Naive B cell (primary cell): ENCODE results near the gene UTS2. TPM values are rescaled to one million over a fixed set of nuclear protein-coding genes. Genes with fewer than 3 reads are reported as not detected.

ENCODE experiments used
- ATAC-seq, 2 donors: fragments of 150-1000 bp; cut with Tn5 transposase; 2 replicates each; pipeline ENCODE4 v1.10.0; 2021; ENCODE audit warnings: low read depth in 2 of 2, mild to moderate bottlenecking in 2 of 2, moderate library complexity in 2 of 2
- DNase-seq: peaks from one replicate; pipeline ENCODE4 v3.0.0; 2022
- H3K27ac Mint-ChIP-seq, 6 donors: one replicate each; pipeline ENCODE4 v1.8.0; 2020 to 2022; ENCODE audit warnings: mild to moderate bottlenecking in 6 of 6, mixed read lengths in 6 of 6, moderate library complexity in 5 of 6, inconsistent platforms in 2 of 6
- H3K27me3 Mint-ChIP-seq, 3 donors: one replicate each; pipeline ENCODE4 v1.8.0; 2021 to 2022; ENCODE audit warnings: mixed read lengths in 3 of 3, mild to moderate bottlenecking in 1 of 3
- H3K36me3 Mint-ChIP-seq, 2 donors: one replicate each; pipeline ENCODE4 v1.8.0; 2020 to 2022; ENCODE audit warnings: mixed read lengths in 2 of 2, inconsistent platforms in 1 of 2, mild to moderate bottlenecking in 1 of 2
- H3K4me1 Mint-ChIP-seq, 3 donors: one replicate each; pipeline ENCODE4 v1.8.0; 2020 to 2022; ENCODE audit warnings: mixed read lengths in 3 of 3, inconsistent platforms in 1 of 3, mild to moderate bottlenecking in 1 of 3, moderate library complexity in 1 of 3
- H3K4me3 Mint-ChIP-seq, 8 donors: one replicate each; pipeline ENCODE4 v1.8.0; 2020 to 2022; ENCODE audit warnings: mild to moderate bottlenecking in 8 of 8, mixed read lengths in 8 of 8, moderate library complexity in 8 of 8, inconsistent platforms in 2 of 8
- H3K9me3 Mint-ChIP-seq, 7 donors: one replicate each; pipeline ENCODE4 v1.8.0; 2020 to 2022; ENCODE audit warnings: mixed read lengths in 7 of 7, mild to moderate bottlenecking in 5 of 7, inconsistent platforms in 2 of 7, moderate library complexity in 1 of 7
- polyA plus RNA-seq, 6 donors: library from polyadenylated mRNA; unstranded; fragments of 300-500 nt; fragmentation: Illumina TruSeq; gene quantifications; one replicate each; pipeline ENCODE4 v1.2.3, GENCODE V29; 2021; ENCODE audit warnings: low read depth in 6 of 6

UTS2 gene
- polyA plus RNA-seq, 6 donors from 2014 or later, result not detected

DNA sequence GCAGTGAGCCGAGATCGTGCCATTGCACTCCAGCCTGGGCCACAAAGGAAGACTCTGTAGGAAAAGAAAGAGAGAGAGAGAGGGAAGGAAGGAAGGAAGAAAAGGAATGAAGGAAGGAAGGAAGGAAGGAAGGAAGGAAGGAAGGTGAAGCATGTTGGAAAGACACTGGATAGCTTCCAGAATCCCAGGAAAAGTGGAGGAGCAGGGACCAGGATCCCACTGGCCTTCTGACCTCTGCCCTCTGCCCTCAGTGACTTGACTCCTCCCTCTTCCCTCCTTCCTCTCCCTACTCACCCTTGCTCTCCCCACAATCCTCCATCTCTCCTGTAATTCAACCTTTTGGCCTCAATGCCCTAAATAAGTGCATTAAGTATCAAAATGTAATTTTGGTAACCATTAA lies 4.1 kb upstream of the UTS2 start:
- H3K4me3 Mint-ChIP-seq, result no peak overlapping the region
- H3K27me3 Mint-ChIP-seq, result peaks cover 0 to 18% (median 6%) of the 10 kb centered on the region in 3 donors
- peak overlapping the region in 2 of 6 donors; percentile 62 to 93 for H3K27ac Mint-ChIP-seq
- DNase-seq (no peak), ATAC-seq (no peak)
- H3K4me1 Mint-ChIP-seq, result peaks cover 4 to 6% (median 6%) of the 10 kb centered on the region in 3 donors
- no peaks in the 10 kb centered on the region for H3K36me3 Mint-ChIP-seq
- H3K9me3 Mint-ChIP-seq, result no peaks in the 10 kb centered on the region

DNA sequence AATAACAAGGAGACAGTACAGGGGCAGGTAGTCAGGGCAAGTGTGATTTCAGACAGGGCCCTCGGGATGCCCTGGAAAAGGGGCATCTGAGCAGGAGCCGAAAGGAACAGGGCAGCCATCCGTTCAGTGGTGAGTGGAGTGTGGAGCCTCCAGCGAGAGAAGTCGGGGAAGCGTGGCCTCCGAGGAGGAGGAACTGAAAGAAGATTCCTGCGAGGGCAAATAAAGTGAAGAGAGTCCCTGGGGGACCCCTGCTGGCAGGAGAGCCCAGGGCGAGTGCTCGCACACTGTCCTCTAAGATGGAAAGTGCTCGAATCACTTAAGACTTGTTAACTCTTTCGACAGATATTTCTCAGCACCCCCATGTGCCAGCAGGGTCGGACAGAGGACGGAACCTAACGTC lies 3.5 kb upstream of the UTS2 start:
- Mint-ChIP-seq H3K4me3 (no peak overlapping the region), H3K36me3 (no peaks in the 10 kb centered on the region), H3K27ac (peak overlapping the region in 1 of 6 donors; percentile 64), H3K27me3 (peaks cover 2 to 22% (median 9%) of the 10 kb centered on the region in 3 donors), H3K4me1 (peaks cover 4 to 6% (median 6%) of the 10 kb centered on the region in 3 donors), H3K9me3 (no peaks in the 10 kb centered on the region)
- ATAC-seq (peak in 1 of 2 donors; percentile 55), DNase-seq (peak; percentile 2)

DNA sequence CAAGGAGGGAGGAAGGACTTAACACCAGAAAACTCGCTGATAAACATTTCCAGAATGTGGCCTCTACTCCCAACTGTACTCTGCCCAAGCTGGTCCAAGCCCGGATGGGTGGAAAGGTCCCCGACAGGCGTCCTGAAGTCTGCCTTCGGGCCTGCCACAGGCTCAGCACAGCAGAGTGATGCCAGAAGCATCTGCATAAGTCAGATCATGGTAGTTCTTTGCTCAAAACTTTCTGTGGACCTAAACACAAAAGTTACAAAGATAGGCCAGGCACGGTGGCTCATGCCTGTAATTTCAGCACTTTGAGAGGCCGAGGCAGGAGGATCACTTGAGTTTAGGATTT lies 790 bp upstream of the UTS2 start:
- no peak overlapping the region for H3K27ac Mint-ChIP-seq

DNA sequence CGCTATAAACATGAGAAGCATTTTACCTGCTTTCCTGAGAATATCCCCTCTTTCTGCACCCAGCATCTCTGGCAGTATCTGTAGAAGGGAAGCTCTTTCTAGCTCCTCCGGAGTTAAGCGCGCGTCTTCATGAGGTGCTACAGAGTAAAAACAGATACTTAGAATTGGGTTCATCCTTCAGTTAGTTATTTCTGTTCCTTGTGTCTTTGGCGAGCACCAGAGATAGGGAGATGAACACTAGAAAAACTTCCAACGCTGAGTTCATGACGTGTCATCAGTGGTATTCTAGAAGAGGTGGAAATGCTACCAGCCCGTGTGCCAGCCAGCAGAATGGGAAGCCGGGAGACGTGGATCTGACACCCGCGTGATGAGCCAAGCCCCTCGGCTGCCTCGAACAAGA lies 2.1 kb downstream of the UTS2 start:
- ATAC-seq, result no peak
- peak overlapping the region in 1 of 6 donors; percentile 14 for H3K27ac Mint-ChIP-seq
- no peaks in the 10 kb centered on the region for H3K9me3 Mint-ChIP-seq

More for the DNA sequence above, 790 bp upstream of the UTS2 start:
- no peak for DNase-seq
- Mint-ChIP-seq H3K4me3 (no peak overlapping the region), H3K27me3 (peaks cover 7 to 21% (median 16%) of the 10 kb centered on the region in 3 donors), H3K36me3 (no peaks in the 10 kb centered on the region), H3K4me1 (peaks cover 4 to 6% (median 6%) of the 10 kb centered on the region in 3 donors), H3K9me3 (no peaks in the 10 kb centered on the region)
- ATAC-seq, result no peak

DNA sequence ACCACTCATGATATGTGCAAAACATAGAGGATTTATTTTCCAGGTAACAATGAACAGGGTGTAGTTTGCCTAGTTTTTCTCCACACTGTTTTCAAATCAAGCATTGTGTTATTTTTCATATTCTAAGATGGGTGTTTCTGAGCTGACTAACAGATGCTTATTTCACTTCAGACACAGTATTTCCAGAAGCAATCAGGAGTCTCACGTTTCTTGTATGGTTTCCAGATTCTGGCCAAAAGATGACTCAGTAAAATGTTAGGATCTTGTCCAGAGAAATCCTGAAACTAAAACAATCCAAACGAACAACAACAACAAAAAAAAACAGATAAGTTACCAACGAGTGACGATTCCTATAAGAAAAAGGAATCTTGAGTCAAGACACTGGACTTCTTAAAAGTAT lies 5.3 kb downstream of the UTS2 start:
- Mint-ChIP-seq H3K9me3 (no peaks in the 10 kb centered on the region), H3K27me3 (peaks cover 7 to 15% (median 8%) of the 10 kb centered on the region in 3 donors)
- no peak for ATAC-seq

More for the DNA sequence above, 2.1 kb downstream of the UTS2 start:
- Mint-ChIP-seq H3K4me3 (no peak overlapping the region), H3K36me3 (no peaks in the 10 kb centered on the region), H3K4me1 (no peaks in the 10 kb centered on the region), H3K27me3 (peaks cover 7 to 16% (median 15%) of the 10 kb centered on the region in 3 donors)
- no peak for DNase-seq

DNA sequence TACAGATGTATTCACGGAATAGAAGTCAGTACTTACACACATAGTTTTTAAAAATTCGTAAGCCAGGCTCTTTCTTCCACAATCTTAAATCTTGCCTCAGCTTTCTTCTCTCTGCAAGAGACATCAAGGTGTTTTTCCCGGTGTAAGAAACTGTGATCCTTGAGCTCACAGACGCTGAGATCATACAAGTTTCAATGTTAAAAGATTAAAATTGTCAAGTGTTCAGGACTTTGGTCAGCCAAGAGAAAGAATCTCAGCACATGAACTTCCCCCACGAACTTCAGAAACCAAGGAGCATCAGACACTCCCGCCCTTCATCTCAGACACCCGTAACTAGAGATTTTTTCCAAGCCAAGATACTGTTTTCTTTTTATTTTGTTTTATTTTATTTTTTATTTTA lies 6.2 kb downstream of the UTS2 start:
- DNase-seq (no peak), ATAC-seq (no peak)
- Mint-ChIP-seq H3K4me1 (no peaks in the 10 kb centered on the region), H3K27ac (no peak overlapping the region), H3K36me3 (no peaks in the 10 kb centered on the region), H3K4me3 (no peak overlapping the region), H3K27me3 (peaks cover 7 to 15% (median 7%) of the 10 kb centered on the region in 3 donors), H3K9me3 (no peaks in the 10 kb centered on the region)

More for the DNA sequence above, 5.3 kb downstream of the UTS2 start:
- no peaks in the 10 kb centered on the region for H3K4me1 Mint-ChIP-seq
- H3K27ac Mint-ChIP-seq, result no peak overlapping the region
- DNase-seq, result no peak
- H3K4me3 Mint-ChIP-seq, result no peak overlapping the region
- no peaks in the 10 kb centered on the region for H3K36me3 Mint-ChIP-seq

DNA sequence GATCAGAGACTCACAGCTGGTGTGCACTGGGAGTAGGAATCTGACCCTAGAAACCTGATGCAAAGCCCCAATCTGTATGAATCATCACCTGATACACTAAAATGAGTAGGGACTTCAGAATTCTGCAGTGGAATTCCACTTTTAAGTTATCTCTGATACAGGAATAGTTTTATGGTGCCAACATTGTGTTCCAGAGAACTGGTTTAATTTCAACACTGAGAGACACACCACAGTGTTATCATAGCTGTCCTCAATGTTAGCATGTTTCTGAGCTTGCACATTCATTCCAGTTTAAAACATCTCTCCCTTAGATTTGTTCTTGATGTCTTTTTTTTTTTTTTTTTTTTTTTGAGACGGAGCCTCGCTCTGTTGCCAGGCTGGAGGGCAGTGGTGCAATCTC lies 7.1 kb downstream of the UTS2 start:
- no peaks in the 10 kb centered on the region for H3K36me3 Mint-ChIP-seq
- no peak for ATAC-seq
- peaks cover 0 to 4% (median 1%) of the 10 kb centered on the region in 7 donors for H3K9me3 Mint-ChIP-seq
- no peak overlapping the region for H3K4me3 Mint-ChIP-seq
- H3K27ac Mint-ChIP-seq, result no peak overlapping the region
- no peaks in the 10 kb centered on the region for H3K4me1 Mint-ChIP-seq
- DNase-seq, result no peak
- H3K27me3 Mint-ChIP-seq, result peaks cover 0 to 6% (median 0%) of the 10 kb centered on the region in 3 donors

DNA sequence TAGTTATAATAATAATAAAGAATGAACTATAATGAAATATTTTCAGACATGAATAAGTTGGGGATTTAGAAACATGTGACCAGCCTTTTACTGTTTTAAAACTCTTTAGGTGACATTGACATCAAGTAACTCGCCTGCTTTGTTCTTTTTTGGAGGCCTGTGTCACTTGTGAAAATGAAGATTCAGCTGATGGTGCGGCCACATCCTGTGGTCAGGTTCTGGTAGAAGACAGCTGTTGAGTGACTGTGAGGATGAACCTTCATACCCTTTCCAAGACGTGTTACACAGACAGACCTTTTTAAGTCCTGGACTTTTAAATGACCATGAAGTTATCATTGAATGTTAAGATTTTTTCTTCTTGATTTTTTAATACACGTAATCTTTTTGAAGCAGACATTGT lies 10.3 kb downstream of the UTS2 start:
- ATAC-seq (no peak), DNase-seq (no peak)
- H3K9me3 Mint-ChIP-seq, result peaks cover 6 to 32% (median 17%) of the 10 kb centered on the region in 7 donors
- peaks cover 21 to 26% of the 10 kb centered on the region in 2 donors for H3K36me3 Mint-ChIP-seq
- no peaks in the 10 kb centered on the region for H3K27me3 Mint-ChIP-seq
- H3K4me1 Mint-ChIP-seq, result no peaks in the 10 kb centered on the region
- H3K27ac Mint-ChIP-seq, result no peak overlapping the region
- no peak overlapping the region for H3K4me3 Mint-ChIP-seq

DNA sequence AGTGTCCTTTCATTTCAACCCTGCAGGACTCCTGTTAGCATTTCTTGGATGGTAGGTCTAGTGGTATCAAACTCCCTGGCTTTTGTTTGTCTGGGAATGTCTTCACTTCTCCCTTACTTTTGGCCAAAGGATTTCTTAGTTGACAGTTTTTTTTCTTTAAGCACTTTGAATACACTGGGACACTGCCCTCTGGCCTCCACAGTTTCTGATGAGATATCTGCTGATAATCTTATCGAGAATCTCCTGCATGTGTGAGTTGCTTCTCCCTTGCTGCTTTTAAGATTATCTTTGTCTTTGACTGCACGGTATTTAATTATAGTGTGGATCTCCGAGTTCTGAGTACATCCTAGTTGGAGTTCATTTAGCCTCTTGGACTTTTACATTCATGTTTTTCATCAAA lies 13.3 kb downstream of the UTS2 start:
- peaks cover 33 to 41% of the 10 kb centered on the region in 2 donors for H3K36me3 Mint-ChIP-seq
- DNase-seq, result no peak

DNA sequence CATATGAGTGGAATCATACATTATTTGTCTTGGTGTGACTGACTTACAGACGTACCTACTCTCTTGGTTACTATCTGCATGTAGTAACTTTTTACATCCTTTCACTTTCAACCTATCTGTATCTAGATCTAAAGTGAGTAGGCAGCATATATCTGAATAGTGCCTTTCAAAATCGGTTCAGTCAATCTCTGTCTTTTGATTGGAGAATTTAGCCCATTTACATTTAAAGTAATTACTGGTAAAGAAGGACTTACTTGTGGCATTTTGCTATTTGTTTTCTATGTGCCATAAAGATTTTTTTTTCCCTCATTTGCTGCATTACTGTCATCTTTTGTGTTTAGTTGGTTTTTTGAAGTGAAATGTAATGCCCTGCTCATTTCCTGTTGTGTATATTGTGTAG lies 14.2 kb downstream of the UTS2 start:
- ATAC-seq (no peak), DNase-seq (no peak)
- no peaks in the 10 kb centered on the region for H3K27me3 Mint-ChIP-seq
- peaks cover 6 to 34% (median 18%) of the 10 kb centered on the region in 7 donors for H3K9me3 Mint-ChIP-seq
- no peak overlapping the region for H3K4me3 Mint-ChIP-seq
- peaks cover 33 to 41% of the 10 kb centered on the region in 2 donors for H3K36me3 Mint-ChIP-seq
- H3K27ac Mint-ChIP-seq, result no peak overlapping the region
- H3K4me1 Mint-ChIP-seq, result peaks cover 0 to 4% (median 0%) of the 10 kb centered on the region in 3 donors

More for the DNA sequence above, 13.3 kb downstream of the UTS2 start:
- Mint-ChIP-seq H3K9me3 (peaks cover 6 to 34% (median 18%) of the 10 kb centered on the region in 7 donors), H3K27ac (no peak overlapping the region), H3K27me3 (no peaks in the 10 kb centered on the region), H3K4me3 (no peak overlapping the region), H3K4me1 (peaks cover 0 to 4% (median 0%) of the 10 kb centered on the region in 3 donors)
- no peak for ATAC-seq

DNA sequence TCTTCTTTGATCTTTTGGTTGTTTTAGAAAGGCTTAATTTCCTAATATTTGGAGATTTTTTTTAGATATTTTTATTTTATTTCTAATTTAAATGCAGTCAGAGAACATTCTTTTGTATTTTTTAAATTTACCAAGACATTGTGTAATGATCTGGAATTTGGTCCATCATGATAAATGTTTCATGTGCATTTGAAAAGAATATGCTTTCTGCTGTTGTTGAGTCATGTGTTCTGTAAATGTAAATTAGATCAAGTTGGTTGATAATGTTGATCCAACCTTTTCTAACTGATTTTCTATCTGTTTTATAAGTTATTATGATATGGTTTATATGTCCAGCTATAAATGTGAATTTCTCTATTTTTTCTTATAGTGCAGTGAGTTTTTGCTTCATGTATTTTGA lies 19.8 kb downstream of the UTS2 start:
- peaks cover 11 to 23% (median 19%) of the 10 kb centered on the region in 3 donors for H3K4me1 Mint-ChIP-seq
- no peaks in the 10 kb centered on the region for H3K27me3 Mint-ChIP-seq
- peaks cover 0 to 7% (median 3%) of the 10 kb centered on the region in 7 donors for H3K9me3 Mint-ChIP-seq
- no peak overlapping the region for H3K4me3 Mint-ChIP-seq
- peaks cover 18 to 20% of the 10 kb centered on the region in 2 donors for H3K36me3 Mint-ChIP-seq
- no peak overlapping the region for H3K27ac Mint-ChIP-seq
- no peak for ATAC-seq
- DNase-seq, result no peak

DNA sequence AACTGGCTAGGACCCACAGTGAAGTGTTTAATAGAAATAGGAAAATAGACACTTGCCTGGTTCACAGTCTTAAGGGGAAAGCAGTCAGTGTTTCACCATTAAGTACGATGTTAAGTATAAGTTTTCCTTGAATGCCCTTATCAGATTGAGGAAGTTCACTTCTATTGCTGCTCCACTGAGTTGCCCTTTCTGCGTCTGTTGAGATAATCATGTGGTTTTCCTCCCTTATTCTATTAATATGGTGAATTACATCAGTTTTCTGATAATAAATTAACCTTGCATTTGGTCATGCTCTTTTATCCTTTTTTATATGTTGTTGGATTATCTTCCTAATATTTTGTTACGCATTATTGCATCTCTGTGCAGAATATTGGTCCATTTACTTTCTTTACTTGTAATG lies 21.4 kb downstream of the UTS2 start:
- peak overlapping the region in 1 of 8 donors; percentile 24 for H3K4me3 Mint-ChIP-seq
- peaks cover 11 to 30% (median 19%) of the 10 kb centered on the region in 3 donors for H3K4me1 Mint-ChIP-seq
- peak overlapping the region in 4 of 6 donors; percentile 8 to 51 (median 30) for H3K27ac Mint-ChIP-seq
- peak; percentile 27 for DNase-seq
- ATAC-seq, result peak; percentile 74 to 93
- no peaks in the 10 kb centered on the region for H3K27me3 Mint-ChIP-seq
- H3K36me3 Mint-ChIP-seq, result peaks cover 7 to 8% of the 10 kb centered on the region in 2 donors
- H3K9me3 Mint-ChIP-seq, result peaks cover 0 to 5% (median 0%) of the 10 kb centered on the region in 7 donors

DNA sequence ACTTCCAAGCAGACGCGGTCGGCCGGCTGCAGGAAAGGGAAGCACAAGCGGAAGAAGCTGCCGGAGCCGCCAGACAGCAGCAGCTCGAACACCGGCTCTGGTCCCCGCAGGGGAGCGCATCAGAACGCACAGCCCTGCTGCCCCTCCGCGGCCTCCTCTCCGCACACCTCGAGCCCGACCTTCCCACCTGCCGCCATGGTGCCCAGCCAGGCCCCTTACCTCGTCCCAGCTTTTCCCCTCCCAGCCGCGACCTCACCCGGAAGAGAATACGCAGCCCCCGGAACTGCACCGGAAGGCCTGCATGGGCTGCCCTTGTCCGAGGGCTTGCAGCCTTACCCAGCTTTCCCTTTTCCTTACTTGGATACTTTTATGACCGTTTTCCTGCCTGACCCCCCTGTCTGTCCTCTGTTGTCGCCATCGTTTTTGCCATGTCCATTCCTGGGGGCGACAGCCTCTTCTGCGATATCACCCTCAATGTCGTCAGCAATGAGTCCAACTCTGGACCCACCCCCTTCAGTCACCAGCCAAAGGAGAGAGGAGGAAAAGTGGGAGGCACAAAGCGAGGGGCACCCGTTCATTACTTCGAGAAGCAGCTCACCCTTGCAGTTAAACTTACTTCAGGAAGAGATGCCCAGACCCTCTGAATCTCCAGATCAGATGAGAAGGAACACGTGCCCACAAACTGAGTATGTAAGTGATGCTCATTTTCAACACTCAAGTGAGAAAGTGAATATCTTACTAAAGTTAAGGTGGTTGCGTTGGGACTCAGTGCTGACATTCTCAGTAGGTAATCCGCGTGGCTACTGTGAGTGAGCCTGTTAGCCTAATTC lies 25.5 kb downstream of the UTS2 start:
- ATAC-seq (peak in 1 of 2 donors; percentile 52), DNase-seq (no peak)
- Mint-ChIP-seq H3K4me3 (peak overlapping the region; percentile 46 to 92 (median 87)), H3K4me1 (peaks cover 11 to 31% (median 15%) of the 10 kb centered on the region in 3 donors), H3K36me3 (no peaks in the 10 kb centered on the region), H3K9me3 (peaks cover 0 to 2% (median 0%) of the 10 kb centered on the region in 7 donors), H3K27ac (peak overlapping the region in 5 of 6 donors; percentile 87 to 97 (median 90)), H3K27me3 (no peaks in the 10 kb centered on the region)

DNA sequence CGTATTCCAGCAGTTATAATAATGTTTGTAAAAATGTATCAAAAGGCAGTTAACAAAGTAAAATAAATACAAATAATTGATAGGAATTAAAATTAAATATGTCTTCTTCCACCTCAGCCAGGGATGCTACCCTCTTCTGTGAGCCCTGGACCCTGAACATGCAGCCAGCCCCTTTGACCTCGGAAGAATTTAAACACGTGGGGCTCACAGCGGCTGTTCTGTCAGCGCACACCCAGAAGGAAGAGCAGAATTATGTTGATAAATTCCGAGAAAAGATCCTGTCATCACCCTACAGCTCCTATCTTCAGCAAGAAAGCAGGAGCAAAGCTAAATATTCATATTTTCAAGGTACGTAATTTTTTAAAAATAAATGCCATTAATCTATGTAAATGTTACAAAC lies 26.5 kb downstream of the UTS2 start:
- no peak for DNase-seq
- ATAC-seq, result no peak
- H3K27me3 Mint-ChIP-seq, result no peaks in the 10 kb centered on the region
- peaks cover 0 to 6% of the 10 kb centered on the region in 2 donors for H3K36me3 Mint-ChIP-seq
- peak overlapping the region in 6 of 8 donors; percentile 42 to 92 (median 88) for H3K4me3 Mint-ChIP-seq
- H3K27ac Mint-ChIP-seq, result no peak overlapping the region
- H3K4me1 Mint-ChIP-seq, result peaks cover 3 to 22% (median 11%) of the 10 kb centered on the region in 3 donors
- peaks cover 0 to 2% (median 0%) of the 10 kb centered on the region in 7 donors for H3K9me3 Mint-ChIP-seq
